Tibial nerve (tissue), 4 donors: ENCODE measurements around the gene ASTL.

Source experiments
- CTCF ChIP-seq, 5 experiments: fragments of 200-600 bp in 3 of 5; fragments of 450-650 bp in 2 of 5; sonication (generic) in 3 of 5; IDR thresholded peaks; one replicate each; pipeline ENCODE4 v1.5.1; 2016 to 2019; ENCODE audit warnings: antibody characterized with exemption in 5 of 5, mild to moderate bottlenecking in 3 of 5, moderate library complexity in 2 of 5
- EP300 ChIP-seq, 2 donors: sonication (generic); formaldehyde crosslinking; IDR thresholded peaks; one replicate each; pipeline ENCODE4 v1.6.1; 2017; ENCODE audit warnings: antibody characterized with exemption in 2 of 2, mild to moderate bottlenecking in 1 of 2

- no peak for TF ChIP-seq CTCF (IDR thresholded peaks at IDR 0.05)
- no peak for TF ChIP-seq EP300 (IDR thresholded peaks at IDR 0.05)
Measured at GRCh38 chr2:96135621-96136020, 2.7 kb downstream of the ASTL start.
